ENCODE data around the gene NUP98. TPM values are rescaled to one million over a fixed set of nuclear protein-coding genes. Genes with fewer than 3 reads are reported as not detected.

Gene NUP98
- polyA plus RNA-seq, 1 of the 3 experiments (the other 2 are of a cell fraction): 56.4 TPM

DNA sequence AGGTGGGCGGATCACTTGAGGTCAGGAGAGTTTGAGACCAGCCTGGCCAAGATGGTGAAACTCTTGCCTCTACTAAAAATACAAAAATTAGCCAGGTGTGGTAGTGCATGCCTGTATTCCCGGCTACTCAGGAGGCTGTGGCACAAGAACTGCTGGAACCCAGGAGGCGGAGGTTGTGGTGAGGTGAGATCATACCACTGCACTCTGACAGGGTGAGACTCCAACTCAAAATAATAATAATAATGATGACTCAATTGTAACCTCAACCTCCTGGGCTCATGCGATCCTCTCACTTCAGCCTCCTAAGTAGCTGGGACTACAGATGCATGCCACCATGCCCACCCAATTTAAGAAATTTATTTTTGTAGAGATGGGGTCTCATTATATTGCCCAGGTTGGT lies 110.6 kb downstream of the NUP98 start:
- H3K9me3 ChIP-seq: no peaks in the 10 kb centered on the region
- H2AFZ ChIP-seq (ENCODE audit: low read depth): no peak overlapping the region
- DNase-seq: no peak
- H3K4me1 ChIP-seq (ENCODE audit: control insufficient read depth in 1 of 2, insufficient read depth in 2 of 2, low read depth in 1 of 2, low read length in 1 of 2): no peaks in the 10 kb centered on the region
- no peak for TF ChIP-seq FOXM1 (IDR thresholded peaks at IDR 0.05; ENCODE audit: low read depth)
- TF ChIP-seq TAF1 (IDR thresholded peaks at IDR 0.05; ENCODE audit: borderline replicate concordance, low read depth, low read length): no peak
- no peak for TF ChIP-seq TEAD4 (IDR thresholded peaks at IDR 0.05; ENCODE audit: borderline replicate concordance, insufficient read depth)
- TF ChIP-seq, protein P1, sequence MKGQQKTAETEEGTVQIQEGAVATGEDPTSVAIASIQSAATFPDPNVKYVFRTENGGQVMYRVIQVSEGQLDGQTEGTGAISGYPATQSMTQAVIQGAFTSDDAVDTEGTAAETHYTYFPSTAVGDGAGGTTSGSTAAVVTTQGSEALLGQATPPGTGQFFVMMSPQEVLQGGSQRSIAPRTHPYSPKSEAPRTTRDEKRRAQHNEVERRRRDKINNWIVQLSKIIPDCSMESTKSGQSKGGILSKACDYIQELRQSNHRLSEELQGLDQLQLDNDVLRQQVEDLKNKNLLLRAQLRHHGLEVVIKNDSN (IDR thresholded peaks at IDR 0.05; ENCODE audit: borderline replicate concordance, low read depth): no peak
- TF ChIP-seq FOXJ3 (CRISPR knock-in tag; IDR thresholded peaks at IDR 0.05): no peak
- no peak for TF ChIP-seq NFIC (IDR thresholded peaks at IDR 0.05; ENCODE audit: borderline replicate concordance)
- no peak for TF ChIP-seq SMC3 (IDR thresholded peaks at IDR 0.05; ENCODE audit: low read depth, low read length)
- TF ChIP-seq RFX5 (IDR thresholded peaks at IDR 0.05; ENCODE audit: low read length): no peak
- TF ChIP-seq NRF1 (IDR thresholded peaks at IDR 0.05; ENCODE audit: low read depth, low read length): no peak
- no peak for TF ChIP-seq JUND (IDR thresholded peaks at IDR 0.05)
- TF ChIP-seq, protein P2, sequence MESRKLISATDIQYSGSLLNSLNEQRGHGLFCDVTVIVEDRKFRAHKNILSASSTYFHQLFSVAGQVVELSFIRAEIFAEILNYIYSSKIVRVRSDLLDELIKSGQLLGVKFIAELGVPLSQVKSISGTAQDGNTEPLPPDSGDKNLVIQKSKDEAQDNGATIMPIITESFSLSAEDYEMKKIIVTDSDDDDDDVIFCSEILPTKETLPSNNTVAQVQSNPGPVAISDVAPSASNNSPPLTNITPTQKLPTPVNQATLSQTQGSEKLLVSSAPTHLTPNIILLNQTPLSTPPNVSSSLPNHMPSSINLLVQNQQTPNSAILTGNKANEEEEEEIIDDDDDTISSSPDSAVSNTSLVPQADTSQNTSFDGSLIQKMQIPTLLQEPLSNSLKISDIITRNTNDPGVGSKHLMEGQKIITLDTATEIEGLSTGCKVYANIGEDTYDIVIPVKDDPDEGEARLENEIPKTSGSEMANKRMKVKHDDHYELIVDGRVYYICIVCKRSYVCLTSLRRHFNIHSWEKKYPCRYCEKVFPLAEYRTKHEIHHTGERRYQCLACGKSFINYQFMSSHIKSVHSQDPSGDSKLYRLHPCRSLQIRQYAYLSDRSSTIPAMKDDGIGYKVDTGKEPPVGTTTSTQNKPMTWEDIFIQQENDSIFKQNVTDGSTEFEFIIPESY (IDR thresholded peaks at IDR 0.05; ENCODE audit: borderline replicate concordance, low read depth): no peak
- TF ChIP-seq, protein P3, sequence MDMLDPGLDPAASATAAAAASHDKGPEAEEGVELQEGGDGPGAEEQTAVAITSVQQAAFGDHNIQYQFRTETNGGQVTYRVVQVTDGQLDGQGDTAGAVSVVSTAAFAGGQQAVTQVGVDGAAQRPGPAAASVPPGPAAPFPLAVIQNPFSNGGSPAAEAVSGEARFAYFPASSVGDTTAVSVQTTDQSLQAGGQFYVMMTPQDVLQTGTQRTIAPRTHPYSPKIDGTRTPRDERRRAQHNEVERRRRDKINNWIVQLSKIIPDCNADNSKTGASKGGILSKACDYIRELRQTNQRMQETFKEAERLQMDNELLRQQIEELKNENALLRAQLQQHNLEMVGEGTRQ (IDR thresholded peaks at IDR 0.05; ENCODE audit: borderline replicate concordance, low read depth, low read length): no peak
- no peak for TF ChIP-seq SIN3A (IDR thresholded peaks at IDR 0.05; ENCODE audit: borderline replicate concordance, low read depth, low read length)
- TF ChIP-seq, protein P4, sequence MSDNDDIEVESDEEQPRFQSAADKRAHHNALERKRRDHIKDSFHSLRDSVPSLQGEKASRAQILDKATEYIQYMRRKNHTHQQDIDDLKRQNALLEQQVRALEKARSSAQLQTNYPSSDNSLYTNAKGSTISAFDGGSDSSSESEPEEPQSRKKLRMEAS (IDR thresholded peaks at IDR 0.05; ENCODE audit: low read depth): no peak
- TF ChIP-seq FOSL2 (IDR thresholded peaks at IDR 0.05; ENCODE audit: borderline replicate concordance, low read depth): no peak
- no peak for TF ChIP-seq EZH2phosphoT487 (IDR thresholded peaks at IDR 0.05; ENCODE audit: borderline replicate concordance, low read depth)
- no peak for TF ChIP-seq GABPA (IDR thresholded peaks at IDR 0.05; ENCODE audit: low read depth)
- no peak for TF ChIP-seq YY1 (IDR thresholded peaks at IDR 0.05; ENCODE audit: low read depth)
- no peaks in the 10 kb centered on the region for H3K9me2 ChIP-seq
- H3K79me2 ChIP-seq (ENCODE audit: insufficient read depth): no peaks in the 10 kb centered on the region
- CTCF ChIA-PET: no interaction called here
- POLR2A ChIA-PET: no interaction called here
- no peak overlapping the region for H3K9ac ChIP-seq
- no peak overlapping the region for H3K4me2 ChIP-seq
- WGBS (ENCODE audit: low lambda C conversion rate): 70% methylated on average over 4 of the region's 4 CpGs
- no peaks in the 10 kb centered on the region for H4K20me1 ChIP-seq (ENCODE audit: insufficient read depth)
- H3K27me3 ChIP-seq (ENCODE audit: insufficient read depth): no peaks in the 10 kb centered on the region
- peaks cover 54 to 82% of the 10 kb centered on the region in 2 experiments for H3K36me3 ChIP-seq (replicated peaks in 1 of 2; ENCODE audit: control insufficient read depth in 1 of 2, insufficient read depth in 2 of 2, low read length in 1 of 2)
- H3K4me3 ChIP-seq (ENCODE audit: low read depth in 2 of 2, low read length in 1 of 2): no peak overlapping the region
- H3K27ac ChIP-seq (ENCODE audit: low read depth in 2 of 2, low read length in 1 of 2): no peak overlapping the region
- no peaks in the 10 kb centered on the region for H3F3A ChIP-seq (replicated peaks; ENCODE audit: insufficient read depth)

All from SK-N-SH (cell line).